Stimulated activated naive CD8-positive, alpha-beta T cell treated with anti-CD3 and anti-CD28 coated beads, Interleukin-15, Interleukin-2, amounts not matched to agents 100 ng/mL and 50 ng/mL, for 24 hours (primary cell): ENCODE results near the gene AVPR1B.
A peak's percentile ranks its signal among the peaks of the same experiment; 100 is the strongest.

ENCODE experiments used
- H3K27ac Mint-ChIP-seq: one replicate; pipeline ENCODE4 v1.8.0; 2021; ENCODE audit warnings: mild to moderate bottlenecking, mixed read lengths
- H3K27me3 Mint-ChIP-seq: one replicate; pipeline ENCODE4 v1.8.0; 2021; ENCODE audit warnings: mixed read lengths
- H3K36me3 Mint-ChIP-seq: one replicate; pipeline ENCODE4 v1.8.0; 2021; ENCODE audit warnings: low read depth, mixed read lengths
- H3K4me1 Mint-ChIP-seq: one replicate; pipeline ENCODE4 v1.8.0; 2021; ENCODE audit warnings: low read depth, mixed read lengths
- H3K4me3 Mint-ChIP-seq: one replicate; pipeline ENCODE4 v1.8.0; 2021; ENCODE audit warnings: mild to moderate bottlenecking, mixed read lengths
- H3K9me3 Mint-ChIP-seq: one replicate; pipeline ENCODE4 v1.8.0; 2021; ENCODE audit warnings: mixed read lengths

AVPR1B gene

GRCh38 chr1:206121269-206121668, 4.1 kb upstream of the AVPR1B start:
- no peak overlapping the region for H3K4me3 Mint-ChIP-seq
- no peak overlapping the region for H3K27ac Mint-ChIP-seq
- H3K27me3 Mint-ChIP-seq: peaks cover 72% of the 10 kb centered on the region
- no peaks in the 10 kb centered on the region for H3K36me3 Mint-ChIP-seq
- H3K4me1 Mint-ChIP-seq: peaks cover 10% of the 10 kb centered on the region
- H3K9me3 Mint-ChIP-seq: peaks cover 13% of the 10 kb centered on the region

GRCh38 chr1:206120406-206120805, 3.2 kb upstream of the AVPR1B start:
- Mint-ChIP-seq H3K4me3 (no peak overlapping the region), H3K36me3 (no peaks in the 10 kb centered on the region), H3K4me1 (peaks cover 10% of the 10 kb centered on the region), H3K9me3 (peaks cover 13% of the 10 kb centered on the region), H3K27ac (no peak overlapping the region), H3K27me3 (peaks cover 68% of the 10 kb centered on the region)

GRCh38 chr1:206116873-206117150, 376 bp downstream of the AVPR1B start:
- peaks cover 10% of the 10 kb centered on the region for H3K4me1 Mint-ChIP-seq
- H3K9me3 Mint-ChIP-seq: peaks cover 13% of the 10 kb centered on the region
- no peak overlapping the region for H3K27ac Mint-ChIP-seq
- H3K4me3 Mint-ChIP-seq: peak overlapping the region; percentile 56
- H3K27me3 Mint-ChIP-seq: peaks cover 55% of the 10 kb centered on the region
- no peaks in the 10 kb centered on the region for H3K36me3 Mint-ChIP-seq

GRCh38 chr1:206116191-206116872, 856 bp downstream of the AVPR1B start:
- H3K27ac Mint-ChIP-seq: no peak overlapping the region
- H3K27me3 Mint-ChIP-seq: peaks cover 51% of the 10 kb centered on the region
- H3K9me3 Mint-ChIP-seq: peaks cover 11% of the 10 kb centered on the region
- H3K36me3 Mint-ChIP-seq: no peaks in the 10 kb centered on the region
- H3K4me3 Mint-ChIP-seq: peak overlapping the region; percentile 56
- H3K4me1 Mint-ChIP-seq: peaks cover 10% of the 10 kb centered on the region

- no peaks in the 10 kb centered on the region for H3K36me3 Mint-ChIP-seq
- H3K27ac Mint-ChIP-seq: no peak overlapping the region
- peaks cover 45% of the 10 kb centered on the region for H3K27me3 Mint-ChIP-seq
- peaks cover 10% of the 10 kb centered on the region for H3K4me1 Mint-ChIP-seq
- no peak overlapping the region for H3K4me3 Mint-ChIP-seq
- peaks cover 8% of the 10 kb centered on the region for H3K9me3 Mint-ChIP-seq
Measured at GRCh38 chr1:206115791-206116190, 1.4 kb downstream of the AVPR1B start.

- H3K4me3 Mint-ChIP-seq: no peak overlapping the region
- H3K27me3 Mint-ChIP-seq: peaks cover 39% of the 10 kb centered on the region
- peaks cover 10% of the 10 kb centered on the region for H3K4me1 Mint-ChIP-seq
- no peak overlapping the region for H3K27ac Mint-ChIP-seq
- no peaks in the 10 kb centered on the region for H3K36me3 Mint-ChIP-seq
- peaks cover 1% of the 10 kb centered on the region for H3K9me3 Mint-ChIP-seq
Measured at GRCh38 chr1:206114692-206115640, 2.2 kb downstream of the AVPR1B start.

GRCh38 chr1:206112600-206113301, 4.4 kb downstream of the AVPR1B start:
- Mint-ChIP-seq H3K4me1 (peaks cover 7% of the 10 kb centered on the region), H3K27me3 (peaks cover 23% of the 10 kb centered on the region), H3K27ac (no peak overlapping the region), H3K36me3 (no peaks in the 10 kb centered on the region), H3K9me3 (no peaks in the 10 kb centered on the region), H3K4me3 (no peak overlapping the region)

GRCh38 chr1:206111271-206111927, 5.8 kb downstream of the AVPR1B start:
- Mint-ChIP-seq H3K27me3 (peaks cover 14% of the 10 kb centered on the region), H3K4me1 (no peaks in the 10 kb centered on the region), H3K4me3 (no peak overlapping the region), H3K27ac (no peak overlapping the region), H3K36me3 (no peaks in the 10 kb centered on the region), H3K9me3 (no peaks in the 10 kb centered on the region)

- peaks cover 11% of the 10 kb centered on the region for H3K27me3 Mint-ChIP-seq
- no peaks in the 10 kb centered on the region for H3K4me1 Mint-ChIP-seq
- no peaks in the 10 kb centered on the region for H3K9me3 Mint-ChIP-seq
- no peak overlapping the region for H3K4me3 Mint-ChIP-seq
- no peaks in the 10 kb centered on the region for H3K36me3 Mint-ChIP-seq
- H3K27ac Mint-ChIP-seq: no peak overlapping the region
Measured at GRCh38 chr1:206110820-206111219, 6.4 kb downstream of the AVPR1B start.

GRCh38 chr1:206110161-206110560, 7.0 kb downstream of the AVPR1B start:
- no peaks in the 10 kb centered on the region for H3K36me3 Mint-ChIP-seq
- no peak overlapping the region for H3K27ac Mint-ChIP-seq
- peaks cover 7% of the 10 kb centered on the region for H3K27me3 Mint-ChIP-seq
- no peak overlapping the region for H3K4me3 Mint-ChIP-seq
- no peaks in the 10 kb centered on the region for H3K9me3 Mint-ChIP-seq
- H3K4me1 Mint-ChIP-seq: no peaks in the 10 kb centered on the region

- Mint-ChIP-seq H3K4me3 (no peak overlapping the region), H3K27me3 (peaks cover 3% of the 10 kb centered on the region), H3K9me3 (no peaks in the 10 kb centered on the region), H3K36me3 (no peaks in the 10 kb centered on the region), H3K4me1 (no peaks in the 10 kb centered on the region), H3K27ac (no peak overlapping the region)
Measured at GRCh38 chr1:206109718-206110117, 7.5 kb downstream of the AVPR1B start.

GRCh38 chr1:206108635-206109034, 8.6 kb downstream of the AVPR1B start:
- Mint-ChIP-seq H3K27ac (no peak overlapping the region), H3K4me3 (no peak overlapping the region), H3K4me1 (no peaks in the 10 kb centered on the region), H3K27me3 (no peaks in the 10 kb centered on the region), H3K36me3 (no peaks in the 10 kb centered on the region), H3K9me3 (no peaks in the 10 kb centered on the region)

GRCh38 chr1:206107168-206107544, 10.0 kb downstream of the AVPR1B start:
- Mint-ChIP-seq H3K4me3 (no peak overlapping the region), H3K27me3 (no peaks in the 10 kb centered on the region), H3K4me1 (no peaks in the 10 kb centered on the region), H3K27ac (no peak overlapping the region), H3K36me3 (no peaks in the 10 kb centered on the region), H3K9me3 (no peaks in the 10 kb centered on the region)

- Mint-ChIP-seq H3K27ac (no peak overlapping the region), H3K4me3 (no peak overlapping the region), H3K27me3 (no peaks in the 10 kb centered on the region), H3K4me1 (no peaks in the 10 kb centered on the region), H3K9me3 (no peaks in the 10 kb centered on the region), H3K36me3 (no peaks in the 10 kb centered on the region)
Measured at GRCh38 chr1:206106328-206107167, 10.6 kb downstream of the AVPR1B start.
